Mesangial cell (primary cell): Measurements from ENCODE around the gene FBXO31. TPM values are rescaled to one million over a fixed set of nuclear protein-coding genes. Genes with fewer than 3 reads are reported as not detected.

ENCODE experiments used
- total RNA-seq: library from RNA; depleted of rRNA; stranded (reverse); fragments of >200 nt; gene quantifications from 2 replicates; pipeline ENCODE4 v1.2.3, GENCODE V29; 2015

The FBXO31 gene, protein sequence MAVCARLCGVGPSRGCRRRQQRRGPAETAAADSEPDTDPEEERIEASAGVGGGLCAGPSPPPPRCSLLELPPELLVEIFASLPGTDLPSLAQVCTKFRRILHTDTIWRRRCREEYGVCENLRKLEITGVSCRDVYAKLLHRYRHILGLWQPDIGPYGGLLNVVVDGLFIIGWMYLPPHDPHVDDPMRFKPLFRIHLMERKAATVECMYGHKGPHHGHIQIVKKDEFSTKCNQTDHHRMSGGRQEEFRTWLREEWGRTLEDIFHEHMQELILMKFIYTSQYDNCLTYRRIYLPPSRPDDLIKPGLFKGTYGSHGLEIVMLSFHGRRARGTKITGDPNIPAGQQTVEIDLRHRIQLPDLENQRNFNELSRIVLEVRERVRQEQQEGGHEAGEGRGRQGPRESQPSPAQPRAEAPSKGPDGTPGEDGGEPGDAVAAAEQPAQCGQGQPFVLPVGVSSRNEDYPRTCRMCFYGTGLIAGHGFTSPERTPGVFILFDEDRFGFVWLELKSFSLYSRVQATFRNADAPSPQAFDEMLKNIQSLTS
- 15.0 and 24.0 TPM in 2 replicates for total RNA-seq

DNA sequence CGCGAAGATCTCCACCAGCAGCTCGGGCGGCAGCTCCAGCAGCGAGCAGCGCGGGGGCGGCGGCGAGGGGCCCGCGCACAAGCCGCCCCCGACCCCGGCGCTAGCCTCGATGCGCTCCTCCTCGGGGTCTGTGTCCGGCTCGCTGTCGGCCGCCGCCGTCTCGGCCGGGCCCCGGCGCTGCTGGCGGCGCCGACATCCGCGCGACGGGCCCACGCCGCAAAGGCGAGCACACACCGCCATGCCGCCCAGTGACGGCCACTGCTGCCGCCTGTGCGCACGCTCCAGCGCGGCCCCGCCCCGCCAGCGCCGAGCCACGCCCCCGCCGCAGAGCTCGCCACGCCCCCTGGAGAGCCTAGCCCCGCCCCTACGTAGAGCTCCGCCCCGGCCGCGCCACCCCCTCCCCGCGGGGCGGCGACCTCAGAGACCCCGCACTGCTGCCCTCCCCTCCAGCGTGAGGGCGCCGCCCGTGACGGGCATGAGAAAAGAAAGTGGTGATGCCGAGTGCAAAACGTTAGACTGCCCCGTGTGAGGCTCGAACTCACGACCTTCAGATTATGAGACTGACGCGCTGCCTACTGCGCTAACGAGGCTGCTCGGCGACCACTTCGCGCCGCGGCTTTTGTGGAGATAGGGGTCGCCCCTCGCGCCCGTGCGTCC is at the start of gene FBXO31:
Gene FBXO31, minus strand, starts transcription at position 272 of the 657 bp plus-strand sequence. Its CDS starts 32 bp downstream, at position 240.

GRCh38 chr16:87391950-87392820 is 8.6 kb upstream of the FBXO31 start, which contains the start of gene MAP1LC3B:
MAP1LC3B (plus strand) TSS chr16:87392336; CDS start chr16:87392428, 92 bp downstream.

GRCh38 chr16:87316923-87317749 is 66.4 kb downstream of the FBXO31 start, which contains the start of gene C16orf95:
C16orf95 (minus strand) TSS chr16:87317392; CDS start chr16:87317242, 150 bp downstream.

Other genes starting within 250 kb of the FBXO31 start
- gene C16orf95, start 66.4 kb downstream of the FBXO31 start, total RNA-seq: 2.1 and 5.6 TPM in 2 replicates
- 36.3 and 50.3 TPM in 2 replicates for gene MAP1LC3B, start 8.6 kb upstream of the FBXO31 start, total RNA-seq
- 13.0 and 33.3 TPM in 2 replicates for gene ZCCHC14, start 109.2 kb upstream of the FBXO31 start, total RNA-seq
- under 0.01 TPM in 1 of 2 replicates, not detected in the other for gene JPH3, start 218.7 kb upstream of the FBXO31 start, total RNA-seq